HG03575 (cell line): ENCODE results near the gene PRDM4.
"Not testable (repeated sequence)": the region's sequence is repeated elsewhere in the genome, so short reads cannot be mapped to it uniquely, and the experiment has no call there.

Source experiments
- ATAC-seq: cut with Tn5 transposase; IDR thresholded peaks from one replicate; pipeline ENCODE4 v1.9.1; 2021; ENCODE audit not compliant: unreplicated experiment, insufficient number of reproducible peaks, low FRiP score; ENCODE audit errors: extremely low read depth

The PRDM4 gene

DNA sequence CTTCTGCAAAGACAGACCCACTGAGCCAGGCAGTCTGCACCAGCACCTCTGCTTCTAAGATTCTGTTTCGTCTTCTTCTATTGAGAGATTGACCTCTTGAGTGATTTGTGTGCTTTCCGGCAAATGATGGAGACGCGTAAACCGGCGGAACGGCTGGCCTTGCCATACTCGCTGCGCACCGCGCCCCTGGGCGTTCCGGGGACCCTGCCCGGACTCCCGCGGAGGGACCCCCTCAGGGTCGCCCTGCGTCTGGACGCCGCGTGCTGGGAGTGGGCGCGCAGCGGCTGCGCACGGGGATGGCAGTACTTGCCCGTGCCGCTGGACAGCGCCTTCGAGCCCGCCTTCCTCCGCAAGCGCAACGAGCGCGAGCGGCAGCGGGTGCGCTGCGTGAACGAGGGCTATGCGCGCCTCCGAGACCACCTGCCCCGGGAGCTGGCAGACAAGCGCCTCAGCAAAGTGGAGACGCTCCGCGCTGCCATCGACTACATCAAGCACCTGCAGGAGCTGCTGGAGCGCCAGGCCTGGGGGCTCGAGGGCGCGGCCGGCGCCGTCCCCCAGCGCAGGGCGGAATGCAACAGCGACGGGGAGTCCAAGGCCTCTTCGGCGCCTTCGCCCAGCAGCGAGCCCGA is 14.3 kb upstream of the PRDM4 start:
- no peak for ATAC-seq

DNA sequence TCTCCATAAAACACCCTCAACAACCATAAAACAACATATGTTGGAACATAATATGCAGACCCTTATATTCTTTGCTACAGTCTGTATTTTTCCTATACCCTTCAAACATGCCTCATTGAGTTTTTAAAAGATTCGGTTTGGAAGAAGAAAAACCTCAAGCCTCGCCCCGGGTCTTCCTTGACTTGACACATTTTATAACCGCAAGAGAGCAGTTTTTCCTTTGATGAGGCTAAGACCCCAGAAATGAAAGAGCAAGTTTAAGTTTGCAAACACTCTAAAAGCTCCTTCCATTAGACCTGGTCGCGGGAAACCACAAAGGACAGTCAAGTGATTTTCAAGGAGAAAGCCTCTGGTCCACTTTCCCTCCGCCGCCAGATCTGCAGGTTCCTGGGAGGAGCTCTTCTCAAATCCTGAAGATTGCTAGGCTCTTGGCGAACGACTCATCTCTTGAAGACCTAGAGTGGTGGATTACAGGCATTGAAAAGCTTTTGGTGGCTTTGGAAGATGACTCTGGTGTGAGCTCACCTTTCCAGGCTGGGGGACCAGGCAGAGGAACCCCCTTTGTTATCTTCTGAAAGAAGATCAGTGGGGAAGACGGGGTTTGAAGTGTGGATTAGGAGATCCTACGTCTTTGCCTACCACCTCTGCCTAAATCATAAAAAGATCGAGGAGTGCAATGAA is 13.6 kb upstream of the PRDM4 start, which contains the start of gene ASCL4:
TSS of gene ASCL4 (plus strand) at position 356 of the 681 bp plus-strand sequence. CDS start 515 bp downstream, outside the sequence.
- no peak for ATAC-seq

DNA sequence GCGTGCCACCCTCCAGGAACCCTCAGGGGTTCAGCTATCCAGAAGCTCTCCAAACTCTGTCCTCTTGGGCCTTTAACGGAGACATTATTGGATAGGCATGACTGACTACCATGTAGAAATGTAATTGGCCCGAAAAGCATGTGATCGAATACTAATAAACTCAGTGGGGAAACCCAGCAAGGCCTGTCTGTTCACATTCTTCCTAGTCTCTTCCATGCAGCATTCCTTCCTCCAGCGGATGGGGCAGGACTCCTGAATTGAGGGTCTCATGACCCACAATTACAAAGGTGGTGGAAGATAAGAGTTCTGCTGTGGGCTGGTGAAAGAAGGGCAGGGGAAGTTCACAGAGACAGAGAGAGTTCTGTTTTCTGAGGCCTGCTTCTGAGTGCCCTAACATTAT is 6.5 kb upstream of the PRDM4 start:
- no peak for ATAC-seq

DNA sequence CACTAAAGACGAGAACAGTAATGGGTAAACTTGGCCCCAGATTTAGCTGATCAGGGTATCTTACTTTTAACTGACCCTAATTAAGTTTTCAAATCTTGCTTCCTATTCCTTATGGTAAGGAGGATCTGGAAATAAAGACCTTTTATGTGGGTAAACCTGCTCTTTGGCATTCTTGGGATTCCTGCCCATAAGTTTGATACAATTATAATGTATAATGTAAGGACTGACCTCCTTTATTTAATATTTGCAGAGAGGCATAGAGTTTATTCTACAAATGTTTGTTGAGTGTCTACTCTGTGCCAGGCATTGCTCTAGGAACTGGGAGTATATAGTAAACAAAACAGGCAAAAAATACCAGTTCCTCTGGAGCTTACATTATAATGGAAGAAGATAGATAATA is 4.4 kb upstream of the PRDM4 start:
- ATAC-seq = no peak

DNA sequence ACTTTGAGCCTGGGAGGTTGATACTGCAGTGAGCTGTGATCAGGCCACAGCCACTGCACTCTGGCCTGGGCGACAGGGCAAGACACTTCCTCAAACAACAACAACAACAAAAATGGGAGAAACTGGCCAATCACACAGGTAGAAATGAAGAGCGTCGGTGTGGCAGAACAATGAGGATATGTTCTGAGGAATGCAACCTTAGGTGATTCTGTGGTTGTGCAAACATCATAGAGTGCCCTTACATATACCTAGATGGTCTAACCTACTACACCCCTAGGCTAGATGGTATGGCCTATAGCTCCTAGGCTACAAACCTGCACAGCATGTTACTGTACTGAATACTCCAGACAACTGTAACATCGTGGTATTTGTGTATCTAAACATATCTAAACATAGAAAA is 3.7 kb upstream of the PRDM4 start:
- no peak for ATAC-seq

DNA sequence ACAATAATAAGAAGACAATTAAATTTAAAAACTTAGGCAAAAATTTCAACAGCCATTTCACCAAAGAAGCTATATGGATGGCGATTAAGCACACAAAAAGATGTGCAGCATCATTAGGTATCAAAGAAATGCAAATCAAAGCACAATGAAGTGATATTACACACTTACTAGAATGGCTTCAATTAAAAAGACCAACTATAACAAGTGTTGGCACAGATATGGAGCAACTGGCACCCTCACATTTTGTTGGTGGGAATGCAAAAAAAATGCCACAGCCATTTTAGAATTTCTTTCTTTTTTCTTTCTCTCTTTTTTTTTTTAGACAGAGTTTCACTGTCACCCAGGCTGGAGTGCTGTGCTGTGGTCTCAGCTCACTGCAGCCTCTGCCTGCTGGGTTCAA is 1.9 kb upstream of the PRDM4 start:
- no peak for ATAC-seq

DNA sequence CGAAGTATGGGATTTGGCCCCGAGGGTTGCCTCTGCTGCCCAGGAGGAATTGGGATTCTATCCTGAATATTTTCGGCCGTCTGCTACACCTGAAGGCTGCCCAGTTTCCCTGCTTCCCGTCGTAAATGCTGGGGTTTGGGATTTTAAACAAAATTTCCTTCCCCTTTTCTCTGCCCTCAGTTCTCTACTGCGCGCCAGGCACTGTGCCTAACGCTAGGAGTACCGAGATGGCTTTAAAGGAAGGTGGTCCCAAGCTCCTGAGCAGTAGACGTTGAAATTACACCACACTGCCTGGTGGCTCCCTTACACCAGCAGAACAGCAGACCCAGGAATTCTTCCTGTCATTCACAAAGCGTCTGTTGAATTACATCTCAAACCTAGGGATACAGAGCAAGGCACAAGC is 566 bp upstream of the PRDM4 start:
- ATAC-seq = no peak

DNA sequence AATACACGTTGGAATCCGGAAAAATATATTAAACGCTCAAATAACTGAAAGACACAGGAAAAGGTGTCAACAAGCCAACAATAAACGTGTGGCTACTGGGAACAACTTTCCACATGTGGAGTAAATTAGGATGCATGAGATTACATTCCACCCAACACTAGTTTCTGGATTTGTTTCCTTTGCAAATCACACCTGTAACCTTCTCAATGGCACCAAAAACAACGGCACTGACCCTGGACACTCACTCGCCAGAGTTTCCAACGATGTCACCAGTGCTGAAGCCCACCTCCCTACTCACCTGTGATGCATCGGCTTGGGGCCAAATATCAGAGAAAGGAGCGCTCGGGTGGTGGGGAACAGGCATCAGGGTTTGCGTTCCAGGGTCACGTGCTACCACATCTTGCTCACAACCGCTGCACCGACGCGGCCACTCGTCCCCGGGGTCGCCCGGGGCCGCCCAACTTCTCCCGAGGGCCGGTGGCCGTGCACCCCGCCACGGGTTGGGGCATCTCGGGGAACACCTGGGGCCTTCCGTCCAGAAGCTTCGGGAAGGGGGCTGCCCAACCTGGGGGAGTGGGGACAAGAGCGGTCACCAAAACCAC is 629 bp downstream of the PRDM4 start:
- no peak for ATAC-seq

DNA sequence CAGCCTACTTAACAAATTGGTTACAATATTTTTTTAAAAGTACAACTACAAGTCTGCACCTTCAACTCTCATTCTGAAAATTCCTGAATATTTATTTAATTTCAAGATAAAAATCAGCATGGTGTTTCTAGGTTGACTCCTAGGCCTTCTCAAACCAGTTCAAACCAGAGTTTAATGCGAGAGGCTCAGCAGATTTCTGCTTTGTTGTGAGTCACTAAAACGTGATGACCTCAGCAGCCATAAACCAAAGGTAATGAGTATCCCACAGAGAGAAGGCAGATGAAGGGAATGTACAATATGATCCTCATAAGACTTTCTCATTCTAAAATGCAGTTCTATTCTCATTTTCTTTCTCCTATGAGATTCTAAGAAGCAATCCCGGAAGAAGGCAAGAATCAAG is 1.5 kb downstream of the PRDM4 start:
- no peak for ATAC-seq

DNA sequence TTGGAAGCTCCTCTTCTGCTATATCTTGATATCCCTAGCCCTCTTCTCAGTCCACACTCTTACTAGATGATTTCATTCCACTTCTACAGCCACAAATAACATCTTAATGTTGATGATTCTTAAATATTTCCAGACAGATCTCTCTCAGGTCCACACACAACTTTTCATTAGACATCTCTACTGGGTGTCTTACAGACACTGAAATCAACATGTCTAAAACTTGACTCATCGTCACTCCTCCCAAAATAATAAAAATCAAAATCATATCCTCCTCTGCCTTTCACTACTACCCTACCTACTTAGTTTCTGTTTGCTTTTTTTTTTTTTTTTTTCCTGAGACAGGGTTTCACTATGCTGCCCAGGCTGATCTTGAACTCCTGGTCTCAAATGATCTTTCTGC is 11.9 kb downstream of the PRDM4 start:
- ATAC-seq = no peak

DNA sequence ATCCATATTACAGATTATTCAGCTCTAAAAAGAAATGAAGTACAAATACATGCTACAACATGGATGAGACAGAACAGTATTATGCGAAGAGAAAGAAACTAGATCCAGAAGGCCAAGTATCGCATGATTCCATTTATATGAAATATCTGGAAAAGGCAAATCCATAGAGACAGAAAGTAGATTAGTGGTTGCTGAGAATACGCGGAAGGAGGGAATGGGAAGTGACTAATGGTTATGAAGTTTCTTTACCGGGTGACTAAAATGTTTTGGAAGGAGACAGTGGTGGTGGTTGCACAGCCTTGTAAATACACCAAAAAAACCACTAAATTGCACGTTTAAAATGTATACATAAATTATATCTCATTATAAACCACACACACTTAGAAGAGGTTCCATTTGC is 12.5 kb downstream of the PRDM4 start:
- no peak for ATAC-seq

DNA sequence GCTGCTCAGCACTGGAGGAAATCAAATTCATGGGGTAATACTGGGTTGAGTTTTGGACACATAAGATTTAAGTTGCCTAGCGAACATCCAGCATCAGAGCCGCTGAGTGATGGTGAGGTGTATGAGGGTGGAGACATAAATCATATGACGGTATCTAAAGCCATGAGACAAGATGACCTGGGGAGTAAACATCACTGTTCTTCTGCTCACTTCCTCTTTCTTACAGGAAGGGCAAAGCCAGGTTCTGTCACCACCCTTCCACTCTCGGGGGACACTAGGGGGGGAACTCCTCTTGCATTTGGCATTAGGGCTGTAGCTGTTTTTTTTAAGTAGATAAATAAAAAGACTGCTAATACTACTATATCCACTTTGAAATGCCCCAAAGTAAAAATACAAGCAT is 24.0 kb downstream of the PRDM4 start:
- no peak for ATAC-seq

DNA sequence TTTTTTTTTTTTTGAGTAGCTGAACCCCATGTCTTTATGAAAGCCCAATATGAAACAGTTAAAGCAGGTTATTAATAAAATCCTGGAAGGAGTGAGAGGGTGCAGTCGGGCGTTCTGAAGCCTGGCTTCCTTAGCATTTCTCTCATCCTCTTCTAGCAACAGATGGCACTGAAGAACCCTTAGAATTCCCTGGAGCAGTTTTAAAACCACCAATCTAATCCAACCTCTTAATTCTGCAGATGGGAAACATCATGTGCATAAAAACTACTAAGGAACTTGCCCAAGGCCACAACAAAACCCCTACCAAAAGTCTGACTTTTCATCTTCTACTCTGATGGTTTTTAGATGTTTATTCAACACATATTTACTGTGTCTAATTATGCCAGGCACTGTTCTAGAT is 25.2 kb downstream of the PRDM4 start:
- no peak for ATAC-seq

DNA sequence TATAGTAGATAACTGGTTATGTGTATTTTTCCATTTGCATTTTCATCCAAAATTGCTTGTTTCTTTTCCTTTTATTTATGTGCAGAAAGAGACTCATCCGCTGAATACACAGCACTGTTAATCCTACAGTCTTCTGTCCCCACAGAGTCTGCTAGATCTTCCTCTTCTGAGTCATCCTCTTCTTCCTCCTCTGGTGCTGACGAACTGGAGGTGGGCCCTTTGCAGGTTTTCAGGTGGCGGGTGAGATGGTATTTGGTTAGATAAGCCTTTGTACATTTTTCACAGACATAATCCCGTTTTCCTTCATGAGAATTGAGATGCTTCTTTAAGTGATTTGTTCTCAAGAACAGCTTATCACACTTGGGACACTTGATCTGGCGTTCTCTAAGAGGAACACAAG is 26.8 kb downstream of the PRDM4 start:
- ATAC-seq = no peak

DNA sequence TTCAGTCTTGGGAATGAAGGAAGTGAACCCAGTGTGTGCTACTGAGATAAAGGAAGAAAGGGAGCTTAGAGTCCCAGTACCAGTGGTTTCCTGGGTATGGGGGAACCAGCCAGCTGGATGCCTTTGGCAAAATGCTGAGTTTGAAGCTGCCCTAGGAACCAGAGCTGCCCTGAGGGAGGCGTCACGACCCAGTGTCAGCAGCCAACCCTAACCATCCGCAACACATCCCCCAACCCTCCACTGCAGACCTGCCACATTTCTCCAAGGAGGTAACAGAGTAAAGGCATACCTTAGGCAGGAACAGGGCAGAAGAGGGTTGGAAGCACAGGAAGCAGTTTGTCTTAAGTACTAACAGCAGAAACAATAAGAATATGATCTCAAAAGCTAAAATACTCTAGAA is 28.6 kb downstream of the PRDM4 start:
- no peak for ATAC-seq

DNA sequence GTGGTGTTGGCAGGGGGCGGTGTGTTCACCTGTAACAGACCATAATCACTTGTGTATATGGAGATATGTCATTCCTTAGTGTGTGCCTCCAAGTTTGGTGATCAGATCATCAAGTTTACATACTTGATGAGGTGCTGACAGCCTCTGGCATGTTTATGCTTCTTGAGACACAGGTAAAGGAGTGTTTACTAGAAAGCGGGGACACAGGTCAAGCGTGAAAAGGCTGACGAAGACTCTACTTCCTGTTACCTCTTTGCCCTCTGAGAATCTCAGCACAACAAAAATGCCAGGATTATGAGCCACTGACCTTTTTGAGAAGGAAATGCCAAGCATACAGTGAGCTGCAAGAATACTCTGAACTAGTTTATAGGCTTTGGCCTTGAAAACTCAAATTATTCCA is 29.6 kb downstream of the PRDM4 start:
- no peak for ATAC-seq

DNA sequence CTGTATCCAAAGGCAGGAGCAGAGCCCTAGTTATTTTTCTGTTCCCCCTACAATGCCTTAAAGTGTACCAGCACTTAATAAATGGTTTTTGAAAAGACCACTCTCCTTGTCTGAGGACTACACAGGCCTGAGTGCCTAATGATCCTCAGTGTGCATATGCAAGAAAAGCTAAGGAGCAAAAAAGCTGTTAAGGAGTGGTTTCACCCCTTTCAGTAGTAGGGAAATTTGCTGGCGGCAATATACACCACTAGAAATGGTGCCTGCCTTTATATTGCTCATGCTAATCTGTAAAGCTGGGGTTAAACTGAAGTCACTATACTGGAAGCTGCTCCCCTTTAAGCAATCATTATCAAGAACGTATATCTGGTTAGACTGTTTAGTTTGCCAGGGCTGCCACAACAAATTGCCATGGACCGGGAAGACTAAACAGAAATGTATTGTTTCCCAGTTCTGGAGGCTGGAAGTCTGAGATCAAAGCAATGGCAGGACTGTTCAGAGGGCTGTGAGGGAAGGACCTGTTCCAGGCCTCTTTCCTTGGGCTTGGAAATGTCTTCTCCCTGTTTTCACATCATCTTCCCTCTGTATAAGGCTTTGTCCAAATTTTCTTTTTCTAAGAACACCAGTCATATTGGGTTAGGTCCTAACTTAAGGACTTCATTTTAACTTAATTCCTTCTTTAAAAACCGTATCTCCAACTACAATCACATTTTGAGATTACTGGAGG is 30.2 kb downstream of the PRDM4 start:
- no peak for ATAC-seq

DNA sequence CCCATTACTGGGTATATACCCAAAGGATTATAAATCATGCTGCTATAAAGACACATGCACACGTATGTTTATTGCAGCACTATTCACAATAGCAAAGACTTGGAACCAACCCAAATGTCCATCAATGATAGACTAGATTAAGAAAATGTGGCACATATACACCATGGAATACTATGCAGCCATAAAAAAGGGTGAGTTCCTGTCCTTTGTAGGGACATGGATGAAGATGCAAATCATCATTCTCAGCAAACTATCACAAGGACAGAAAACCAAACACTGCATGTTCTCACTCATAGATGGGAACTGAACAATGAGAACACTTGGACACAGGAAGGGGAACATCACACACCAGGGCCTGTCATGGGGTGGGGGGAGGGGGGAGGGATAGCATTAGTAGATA is 33.2 kb downstream of the PRDM4 start:
- ATAC-seq = not testable (repeated sequence)

DNA sequence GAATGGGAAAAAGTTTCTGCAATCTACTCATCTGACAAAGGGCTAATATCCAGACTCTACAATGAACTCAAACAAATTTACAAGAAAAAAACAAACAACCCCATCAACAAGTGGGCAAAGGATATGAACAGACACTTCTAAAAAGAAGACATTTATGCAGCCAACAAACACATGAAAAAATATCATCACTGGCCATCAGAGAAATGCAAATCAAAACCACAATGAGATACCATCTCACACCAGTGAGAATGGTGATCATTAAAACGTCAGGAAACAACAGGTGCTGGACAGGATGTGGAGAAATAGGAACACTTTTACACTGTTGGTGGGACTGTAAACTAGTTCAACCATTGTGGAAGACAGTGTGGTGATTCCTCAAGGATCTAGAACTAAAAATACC is 33.6 kb downstream of the PRDM4 start:
- not testable (repeated sequence) for ATAC-seq

DNA sequence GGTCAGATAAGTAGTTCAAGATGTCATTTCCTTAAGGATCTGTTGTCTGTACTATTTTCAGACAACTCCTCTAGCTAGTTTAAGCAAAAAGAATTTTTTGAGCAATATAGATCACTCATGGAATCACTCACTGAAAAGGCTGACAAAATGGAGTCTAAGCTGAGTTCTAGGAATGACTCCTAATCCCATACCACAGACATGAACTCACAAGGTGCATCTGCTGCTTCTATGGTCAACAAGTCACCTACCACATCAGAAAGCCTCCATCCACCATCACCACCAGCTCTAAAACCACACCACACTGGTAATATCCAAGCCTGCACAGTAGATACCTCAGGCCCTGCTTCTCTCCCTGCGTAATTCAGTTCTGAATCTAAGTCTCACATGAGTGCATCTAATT is 42.3 kb downstream of the PRDM4 start:
- no peak for ATAC-seq
